Activated CD4-positive, alpha-beta T cell treated with anti-CD3 and anti-CD28 coated beads for 4 hours (primary cell): ENCODE results near the gene RBPJL.

Experiments
- DNase-seq, 2 donors: peaks; one replicate each; pipeline ENCODE4 v3.0.0-alpha.2; 2020

The RBPJL gene

DNA sequence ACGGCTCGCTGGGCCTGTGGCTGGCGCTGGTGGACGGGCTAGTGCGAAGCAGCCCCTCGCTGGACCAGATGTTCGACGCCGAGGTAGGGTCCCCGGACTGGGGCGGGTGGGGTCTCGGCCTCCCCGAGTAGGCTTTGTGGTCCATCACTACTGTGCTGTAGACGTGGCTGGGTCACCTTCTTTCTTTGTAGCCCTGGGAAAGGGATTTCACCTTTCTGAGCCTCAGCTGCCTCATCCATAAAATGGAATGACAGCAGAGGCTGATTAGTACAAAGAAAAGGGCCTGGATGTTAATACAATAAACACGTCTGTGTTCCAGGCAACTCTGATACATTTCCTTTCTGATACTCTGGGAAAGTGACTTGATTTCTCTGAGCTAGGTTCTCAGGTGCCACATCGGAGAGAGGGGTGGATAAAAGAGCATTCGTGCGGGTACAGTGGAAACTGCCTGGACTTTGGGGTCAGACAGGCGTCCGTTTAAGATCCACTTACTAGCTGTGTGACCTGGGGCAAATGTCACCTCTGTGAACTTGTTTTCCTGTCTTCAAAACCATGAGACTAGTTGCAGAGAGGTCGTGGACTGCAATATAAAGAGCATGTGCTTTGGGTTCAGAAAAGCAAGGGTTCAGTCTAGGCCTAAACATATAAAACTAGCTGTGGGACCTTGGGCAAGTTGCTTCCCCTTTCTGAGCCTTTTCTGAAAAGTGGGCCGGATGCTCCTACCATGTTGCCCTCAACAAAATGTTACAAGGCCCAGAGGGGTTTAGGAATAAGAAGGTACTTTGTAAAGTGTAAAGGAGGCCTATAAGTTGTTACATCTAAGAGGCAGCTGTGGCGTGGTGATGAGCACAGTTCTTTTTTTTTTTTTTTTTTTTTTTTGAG, 57.2 kb downstream of the RBPJL start:
- no peak for DNase-seq

DNA sequence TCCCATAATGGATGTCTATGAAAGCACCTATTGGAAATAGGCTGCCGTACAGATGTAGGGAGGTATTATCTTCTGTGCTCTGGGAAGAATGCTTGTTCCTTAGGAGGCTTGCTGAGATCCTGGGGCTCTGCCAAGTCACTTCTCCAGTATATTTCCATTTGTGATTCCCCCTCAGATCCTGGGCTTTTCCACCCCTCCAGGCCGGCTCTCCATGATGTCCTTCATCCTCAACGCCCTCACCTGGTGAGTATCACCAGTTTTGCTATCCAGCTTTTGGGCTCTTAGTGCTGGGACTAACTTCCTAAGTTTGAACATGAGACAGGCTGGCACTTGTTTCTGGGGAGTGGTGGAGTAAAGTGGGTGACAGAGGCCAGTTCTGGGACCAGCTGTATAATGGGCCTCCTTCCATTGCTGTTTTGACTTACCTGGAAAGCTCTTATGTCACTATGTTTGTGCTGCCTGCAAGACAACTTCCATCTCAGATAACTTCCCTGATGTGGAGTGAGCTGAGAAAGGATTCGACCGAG, 58.9 kb downstream of the RBPJL start:
- no peak for DNase-seq

DNA sequence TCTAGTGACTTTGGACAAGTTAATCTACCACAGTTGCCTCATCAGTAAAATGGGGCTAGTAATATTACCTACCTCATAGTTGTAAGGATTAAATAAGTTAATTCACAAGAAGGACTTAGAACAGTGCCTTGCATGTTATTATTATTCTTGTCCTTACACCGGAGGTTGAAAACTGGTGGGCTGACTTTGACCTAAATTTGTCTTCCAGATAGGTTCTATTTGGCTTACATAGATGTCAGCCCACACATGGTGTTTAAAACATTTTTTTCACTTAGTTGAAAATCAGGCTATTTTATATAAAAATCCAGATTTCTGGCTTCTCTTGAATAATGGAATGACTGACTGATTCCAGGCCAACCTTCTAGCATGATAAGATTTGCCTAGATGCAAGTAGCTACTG, 59.6 kb downstream of the RBPJL start:
- no peak for DNase-seq

DNA sequence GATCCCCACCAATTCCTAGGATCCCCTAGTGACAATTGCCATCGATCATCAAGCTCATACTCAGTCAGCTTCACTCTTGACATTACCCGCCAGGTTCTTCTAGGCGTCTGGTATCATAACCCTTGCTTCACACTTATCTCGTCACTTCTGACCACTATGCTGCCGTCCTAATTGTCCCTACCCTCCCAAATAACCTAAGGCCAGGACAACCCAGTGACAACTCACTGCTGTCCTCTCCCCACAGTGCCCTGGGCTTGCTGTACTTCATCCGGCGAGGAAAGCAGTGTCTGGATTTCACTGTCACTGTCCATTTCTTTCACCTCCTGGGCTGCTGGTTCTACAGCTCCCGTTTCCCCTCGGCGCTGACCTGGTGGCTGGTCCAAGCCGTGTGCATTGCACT, 60.0 kb downstream of the RBPJL start:
- DNase-seq, result no peak

DNA sequence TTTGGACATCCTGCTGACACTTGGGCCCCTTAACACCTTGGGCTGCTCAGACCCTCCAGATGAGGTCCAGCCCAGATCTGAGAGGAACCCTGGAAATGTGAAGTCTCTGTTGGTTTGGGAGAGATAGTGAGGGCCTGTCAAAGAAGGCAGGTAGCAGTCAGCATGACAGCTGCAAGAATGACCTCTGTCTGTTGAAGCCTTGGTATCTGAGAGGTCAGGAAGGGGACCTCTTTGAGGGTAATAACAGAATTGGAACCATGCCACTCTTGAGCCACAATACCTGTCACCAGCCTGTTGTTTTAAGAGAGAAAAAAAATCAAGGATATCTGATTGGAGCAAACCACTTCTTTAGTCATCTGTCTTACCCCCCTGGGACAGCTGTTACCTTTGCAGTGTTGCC, 60.5 kb downstream of the RBPJL start:
- DNase-seq, result no peak
